ENCODE measurements around the gene STK25.

DNA sequence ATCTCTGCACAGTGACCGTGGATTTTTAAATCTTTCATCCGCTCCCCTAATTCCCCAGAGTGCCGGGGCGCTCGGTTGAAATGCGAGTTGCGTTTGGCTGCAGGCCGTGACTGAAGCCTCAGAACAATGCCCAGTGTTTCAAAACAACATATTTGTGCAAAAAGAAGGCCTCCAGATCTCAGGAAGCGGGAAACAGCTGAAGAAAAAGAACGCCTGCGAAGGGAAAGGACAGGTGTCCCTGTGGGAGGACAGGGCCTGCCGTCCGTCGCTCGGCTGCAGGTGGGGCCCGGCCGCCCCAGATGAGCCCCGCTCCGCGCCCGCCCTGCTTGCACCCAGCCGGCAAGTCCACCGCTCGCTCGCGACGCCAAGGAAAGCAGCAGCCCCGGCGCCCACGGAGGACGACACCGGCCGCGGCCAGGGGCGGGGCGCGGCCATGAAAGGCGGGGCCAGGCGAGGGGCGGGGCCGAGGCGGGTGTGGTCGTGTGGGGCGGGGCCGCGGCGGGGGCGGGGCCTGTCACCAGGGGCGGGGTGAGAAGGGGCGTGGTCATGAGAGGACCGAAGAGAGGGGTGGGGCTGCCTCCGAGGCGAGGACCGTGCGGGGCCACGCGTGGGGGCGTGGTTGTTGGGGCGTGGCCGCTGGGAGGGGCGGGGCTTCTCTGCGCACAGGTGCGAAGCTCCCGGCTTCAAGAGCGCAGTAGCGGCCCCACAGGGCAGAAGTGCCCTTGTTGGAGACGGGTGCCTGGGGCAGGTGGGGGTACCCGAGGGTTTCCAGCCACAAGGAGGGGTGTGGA is 32.6 kb upstream of the STK25 start:
- no peak for TF ChIP-seq CTCF (IDR thresholded peaks at IDR 0.05; ENCODE audit: poor library complexity)
- TF ChIP-seq EZH2phosphoT487 (IDR thresholded peaks at IDR 0.05; ENCODE audit: low read depth, severe bottlenecking, unreplicated experiment) = no peak
